K562 (cell line): ENCODE results near the gene HSPH1. TPM values are rescaled to one million over a fixed set of nuclear protein-coding genes. Genes with fewer than 3 reads are reported as not detected.

Source experiments
- ARNT ChIP-seq, 2 experiments: fragments of 450-650 bp; IDR thresholded peaks; 2 replicates each; pipeline ENCODE4 v1.6.1; 2016; ENCODE audit warnings: mild to moderate bottlenecking in 1 of 2
- ATF7 ChIP-seq: fragments of 450-650 bp; IDR thresholded peaks from 2 replicates; pipeline ENCODE4 v1.7.1; 2014; ENCODE audit warnings: mild to moderate bottlenecking, moderate library complexity
- ERF ChIP-seq: fragments of 450-650 bp; formaldehyde crosslinking; IDR thresholded peaks from 2 replicates; pipeline ENCODE4 v1.4.0; 2020; ENCODE audit warnings: mild to moderate bottlenecking, mixed read lengths
- SMARCA5 ChIP-seq: fragments of 450-650 bp; IDR thresholded peaks from 2 replicates; pipeline ENCODE4 v1.6.1; 2016
- SMC3 ChIP-seq: conservative IDR thresholded peaks from 2 replicates; pipeline ENCODE4 v1.6.1; 2011; ENCODE audit warnings: low read depth, low read length, improper control_type of control experiment; ENCODE audit not compliant: insufficient read depth
- TAF1 ChIP-seq: IDR thresholded peaks from 2 replicates; pipeline ENCODE4 v1.6.1; 2011; ENCODE audit warnings: mild to moderate bottlenecking, low read length, moderate library complexity; ENCODE audit not compliant: insufficient read depth, control insufficient read depth, severe bottlenecking; ENCODE audit errors: extremely low read depth
- TFAM ChIP-seq: fragments of 250-450 bp; sonication (Bioruptor Pico); conservative IDR thresholded peaks from 2 replicates; pipeline ENCODE4 v1.5.0; 2021; ENCODE audit warnings: mild to moderate bottlenecking, moderate library complexity
- XRCC5 ChIP-seq: fragments of 200-400 bp; formaldehyde crosslinking; IDR thresholded peaks from 2 replicates; pipeline ENCODE4 v1.6.1; 2017; ENCODE audit warnings: low read depth, mild to moderate bottlenecking, low read length
- polyA plus RNA-seq, 8 experiments: library from polyadenylated mRNA; depleted of rRNA in 4 of 8; stranded (reverse) in 5 of 8; unstranded in 3 of 8; fragments of >200 nt; fragmentation: Nextera tagmentation in 2 of 8; fragmentation: Illumina TruSeq in 1 of 8; extraction: Ambion mirVana in 2 of 8; extraction: Trizol in 1 of 8; gene quantifications; 2 replicates each; pipeline versions ENCODE4 v1.2.1 to v1.2.3, GENCODE V29; 2011 to 2014; ENCODE audit warnings: inconsistent platforms in 1 of 8, missing spikeins in 1 of 8
- total RNA-seq, 7 experiments: library from RNA; depleted of rRNA in 6 of 7; stranded (reverse); fragments of >200 nt in 6 of 7; fragmentation: Illumina TruSeq in 2 of 7; extraction: Trizol in 2 of 7; gene quantifications; 2 replicates each; pipeline versions ENCODE4 v1.2.1 to v1.2.3, GENCODE V29; 2011 to 2021; ENCODE audit warnings: low replicate concordance in 1 of 7
- TF ChIP-seq, protein P1 (sequence below): conservative IDR thresholded peaks from 2 replicates; pipeline ENCODE4 v1.6.1; 2011; ENCODE audit warnings: low read depth, mild to moderate bottlenecking, low read length; ENCODE audit not compliant: control insufficient read depth
- TF ChIP-seq, protein P2 (sequence below): fragments of 450-650 bp; IDR thresholded peaks from 2 replicates; pipeline ENCODE4 v1.6.1; 2017; ENCODE audit warnings: antibody characterized with exemption, mild to moderate bottlenecking

Gene HSPH1
- total and polyA plus RNA-seq, 9 of the 15 experiments (the other 6 are each of a cell fraction or from before 2014, with no cell fraction given) = 34.6 to 104 (median 64.7) TPM

DNA sequence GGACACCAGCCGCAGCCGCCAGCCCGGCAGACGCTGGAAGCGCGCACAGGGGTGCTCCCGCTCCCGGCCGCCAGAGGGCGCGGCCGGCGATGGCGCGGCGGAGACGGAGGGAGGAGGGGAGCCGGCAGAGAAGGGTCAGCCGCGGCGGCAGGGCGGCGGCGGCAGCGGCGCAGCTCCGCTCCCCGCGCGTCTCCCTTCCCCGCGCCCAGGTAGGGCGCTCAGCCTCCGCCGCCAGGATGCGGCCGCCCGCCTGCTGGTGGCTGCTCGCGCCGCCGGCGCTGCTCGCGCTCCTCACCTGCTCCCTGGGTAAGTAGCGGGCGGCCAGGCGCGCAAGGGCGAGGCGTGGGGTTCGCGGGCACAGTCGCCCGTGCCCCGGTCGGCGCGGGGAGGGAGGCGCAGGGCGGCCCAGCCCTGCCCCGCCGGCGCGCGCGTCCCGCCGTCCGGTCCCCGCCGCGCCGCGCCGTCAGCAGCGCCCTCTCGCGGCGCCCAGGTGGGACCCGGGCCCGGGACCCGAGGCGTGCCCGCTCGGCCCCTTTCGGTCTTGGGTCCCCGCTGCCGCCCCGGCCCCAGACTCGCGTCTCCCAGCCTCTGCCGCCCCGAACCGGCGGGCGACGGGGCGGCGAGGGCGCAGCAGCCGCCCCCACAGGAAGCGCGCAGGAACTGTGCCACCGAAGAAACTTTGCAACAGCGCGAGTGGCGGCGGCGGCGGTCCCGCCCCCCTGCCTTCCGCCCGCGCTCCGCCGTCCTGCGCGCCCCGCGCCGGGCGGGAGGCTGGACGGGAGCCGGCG lies 38.3 kb upstream of the HSPH1 start, which contains the start of gene B3GLCT (continued):
- TF ChIP-seq, protein P1, sequence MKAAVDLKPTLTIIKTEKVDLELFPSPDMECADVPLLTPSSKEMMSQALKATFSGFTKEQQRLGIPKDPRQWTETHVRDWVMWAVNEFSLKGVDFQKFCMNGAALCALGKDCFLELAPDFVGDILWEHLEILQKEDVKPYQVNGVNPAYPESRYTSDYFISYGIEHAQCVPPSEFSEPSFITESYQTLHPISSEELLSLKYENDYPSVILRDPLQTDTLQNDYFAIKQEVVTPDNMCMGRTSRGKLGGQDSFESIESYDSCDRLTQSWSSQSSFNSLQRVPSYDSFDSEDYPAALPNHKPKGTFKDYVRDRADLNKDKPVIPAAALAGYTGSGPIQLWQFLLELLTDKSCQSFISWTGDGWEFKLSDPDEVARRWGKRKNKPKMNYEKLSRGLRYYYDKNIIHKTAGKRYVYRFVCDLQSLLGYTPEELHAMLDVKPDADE = 0 out of 2 replicates have a peak, but pooled peaks have one; percentile 35
- TF ChIP-seq XRCC5 = peak; percentile 70; the same call in 1 of the 2 replicates
- peak; percentile 53 for TF ChIP-seq TAF1
- no peak for TF ChIP-seq ARNT (IDR thresholded peaks at IDR 0.05)
- peak; percentile 40; the same call in 1 of the 2 replicates for TF ChIP-seq SMC3
- TF ChIP-seq, protein P2, sequence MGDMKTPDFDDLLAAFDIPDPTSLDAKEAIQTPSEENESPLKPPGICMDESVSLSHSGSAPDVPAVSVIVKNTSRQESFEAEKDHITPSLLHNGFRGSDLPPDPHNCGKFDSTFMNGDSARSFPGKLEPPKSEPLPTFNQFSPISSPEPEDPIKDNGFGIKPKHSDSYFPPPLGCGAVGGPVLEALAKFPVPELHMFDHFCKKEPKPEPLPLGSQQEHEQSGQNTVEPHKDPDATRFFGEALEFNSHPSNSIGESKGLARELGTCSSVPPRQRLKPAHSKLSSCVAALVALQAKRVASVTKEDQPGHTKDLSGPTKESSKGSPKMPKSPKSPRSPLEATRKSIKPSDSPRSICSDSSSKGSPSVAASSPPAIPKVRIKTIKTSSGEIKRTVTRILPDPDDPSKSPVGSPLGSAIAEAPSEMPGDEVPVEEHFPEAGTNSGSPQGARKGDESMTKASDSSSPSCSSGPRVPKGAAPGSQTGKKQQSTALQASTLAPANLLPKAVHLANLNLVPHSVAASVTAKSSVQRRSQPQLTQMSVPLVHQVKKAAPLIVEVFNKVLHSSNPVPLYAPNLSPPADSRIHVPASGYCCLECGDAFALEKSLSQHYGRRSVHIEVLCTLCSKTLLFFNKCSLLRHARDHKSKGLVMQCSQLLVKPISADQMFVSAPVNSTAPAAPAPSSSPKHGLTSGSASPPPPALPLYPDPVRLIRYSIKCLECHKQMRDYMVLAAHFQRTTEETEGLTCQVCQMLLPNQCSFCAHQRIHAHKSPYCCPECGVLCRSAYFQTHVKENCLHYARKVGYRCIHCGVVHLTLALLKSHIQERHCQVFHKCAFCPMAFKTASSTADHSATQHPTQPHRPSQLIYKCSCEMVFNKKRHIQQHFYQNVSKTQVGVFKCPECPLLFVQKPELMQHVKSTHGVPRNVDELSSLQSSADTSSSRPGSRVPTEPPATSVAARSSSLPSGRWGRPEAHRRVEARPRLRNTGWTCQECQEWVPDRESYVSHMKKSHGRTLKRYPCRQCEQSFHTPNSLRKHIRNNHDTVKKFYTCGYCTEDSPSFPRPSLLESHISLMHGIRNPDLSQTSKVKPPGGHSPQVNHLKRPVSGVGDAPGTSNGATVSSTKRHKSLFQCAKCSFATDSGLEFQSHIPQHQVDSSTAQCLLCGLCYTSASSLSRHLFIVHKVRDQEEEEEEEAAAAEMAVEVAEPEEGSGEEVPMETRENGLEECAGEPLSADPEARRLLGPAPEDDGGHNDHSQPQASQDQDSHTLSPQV = 0 out of 2 replicates have a peak, but pooled peaks have one; percentile 40
- no peak for TF ChIP-seq TFAM (CRISPR knock-in tag)
- TF ChIP-seq SMARCA5 = no peak
- peak; percentile 25; the same call in 1 of the 2 replicates for TF ChIP-seq ATF7
- TF ChIP-seq ERF = peak; percentile 62; the same call in 1 of the 2 replicates
